ENCODE data around the gene MRM2. TPM values are rescaled to one million over a fixed set of nuclear protein-coding genes. Genes with fewer than 3 reads are reported as not detected.

Gene MRM2
- total and polyA plus RNA-seq, 2 donors from 2014 or later = 25.6 TPM

GRCh38 chr7:2232766-2233520 is 9.1 kb downstream of the MRM2 start, which contains the start of gene MAD1L1:
MAD1L1 (minus strand) TSS chr7:2232945; CDS start chr7:2230133, 2,812 bp downstream.
- no peaks in the 10 kb centered on the region for H3K27me3 ChIP-seq (ENCODE audit: control insufficient read depth, insufficient read depth, low read length)
- peaks cover 6 to 21% (median 7%) of the 10 kb centered on the region in 3 donors for H3K36me3 ChIP-seq (ENCODE audit: control insufficient read depth in 2 of 3, insufficient read depth in 3 of 3, low read length in 3 of 3)
- TF ChIP-seq, protein P1, sequence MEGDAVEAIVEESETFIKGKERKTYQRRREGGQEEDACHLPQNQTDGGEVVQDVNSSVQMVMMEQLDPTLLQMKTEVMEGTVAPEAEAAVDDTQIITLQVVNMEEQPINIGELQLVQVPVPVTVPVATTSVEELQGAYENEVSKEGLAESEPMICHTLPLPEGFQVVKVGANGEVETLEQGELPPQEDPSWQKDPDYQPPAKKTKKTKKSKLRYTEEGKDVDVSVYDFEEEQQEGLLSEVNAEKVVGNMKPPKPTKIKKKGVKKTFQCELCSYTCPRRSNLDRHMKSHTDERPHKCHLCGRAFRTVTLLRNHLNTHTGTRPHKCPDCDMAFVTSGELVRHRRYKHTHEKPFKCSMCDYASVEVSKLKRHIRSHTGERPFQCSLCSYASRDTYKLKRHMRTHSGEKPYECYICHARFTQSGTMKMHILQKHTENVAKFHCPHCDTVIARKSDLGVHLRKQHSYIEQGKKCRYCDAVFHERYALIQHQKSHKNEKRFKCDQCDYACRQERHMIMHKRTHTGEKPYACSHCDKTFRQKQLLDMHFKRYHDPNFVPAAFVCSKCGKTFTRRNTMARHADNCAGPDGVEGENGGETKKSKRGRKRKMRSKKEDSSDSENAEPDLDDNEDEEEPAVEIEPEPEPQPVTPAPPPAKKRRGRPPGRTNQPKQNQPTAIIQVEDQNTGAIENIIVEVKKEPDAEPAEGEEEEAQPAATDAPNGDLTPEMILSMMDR (IDR thresholded peaks at IDR 0.05; ENCODE audit: borderline replicate concordance, extremely low read depth, insufficient read depth) = no peak
- DNase-seq (peak; percentile 90 to 96 (median 95)), FAIRE-seq (no peak)
- H3K27ac ChIP-seq (ENCODE audit: low read depth in 2 of 2, low read length in 2 of 2) = no peak within 1 kb of the TSS
- H3K4me1 ChIP-seq (ENCODE audit: control insufficient read depth in 2 of 3, insufficient read depth in 2 of 3, low read depth in 1 of 3, low read length in 3 of 3) = peaks cover 0 to 6% (median 0%) of the 10 kb centered on the region in 3 donors
- peak within 1 kb of the TSS; percentile 11 to 80 (median 54) for H3K9ac ChIP-seq (ENCODE audit: low read length in 3 of 3)
- no peaks in the 10 kb centered on the region for H3K9me3 ChIP-seq (ENCODE audit: control insufficient read depth in 2 of 3, insufficient read depth in 1 of 3, low read length in 3 of 3)
- intact Hi-C loops (cut with DNase I) = no loop called here
- peak within 1 kb of the TSS; percentile 69 to 89 (median 70) for H3K4me3 ChIP-seq (ENCODE audit: low read length in 3 of 3)

GRCh38 chr7:2231992-2232765 is 9.8 kb downstream of the MRM2 start:
- Histone ChIP-seq H3K9me3 (ENCODE audit: control insufficient read depth in 2 of 3, insufficient read depth in 1 of 3, low read length in 3 of 3) (no peaks in the 10 kb centered on the region), H3K27ac (ENCODE audit: low read depth in 2 of 2, low read length in 2 of 2) (no peak overlapping the region), H3K9ac (ENCODE audit: low read length in 3 of 3) (peak overlapping the region; percentile 11 to 80 (median 23)), H3K4me1 (ENCODE audit: control insufficient read depth in 2 of 3, insufficient read depth in 2 of 3, low read depth in 1 of 3, low read length in 3 of 3) (peaks cover 0 to 6% (median 0%) of the 10 kb centered on the region in 3 donors), H3K4me3 (ENCODE audit: low read length in 3 of 3) (peak overlapping the region; percentile 57 to 89 (median 70)), H3K36me3 (ENCODE audit: control insufficient read depth in 2 of 3, insufficient read depth in 3 of 3, low read length in 3 of 3) (peaks cover 4 to 15% (median 9%) of the 10 kb centered on the region in 3 donors), H3K27me3 (ENCODE audit: control insufficient read depth, insufficient read depth, low read length) (no peaks in the 10 kb centered on the region)
- TF ChIP-seq, protein P1 (IDR thresholded peaks at IDR 0.05; ENCODE audit: borderline replicate concordance, extremely low read depth, insufficient read depth) = no peak
- peak in 4 of 5 donors; percentile 29 to 78 (median 52) for DNase-seq
- intact Hi-C loops (cut with DNase I) = no loop called here
- no peak for FAIRE-seq

- intact Hi-C loops (cut with DNase I) = no loop called here
- peaks cover 0 to 6% (median 0%) of the 10 kb centered on the region in 3 donors for H3K4me1 ChIP-seq (ENCODE audit: control insufficient read depth in 2 of 3, insufficient read depth in 2 of 3, low read depth in 1 of 3, low read length in 3 of 3)
- no peaks in the 10 kb centered on the region for H3K27me3 ChIP-seq (ENCODE audit: control insufficient read depth, insufficient read depth, low read length)
- H3K27ac ChIP-seq (ENCODE audit: low read depth in 2 of 2, low read length in 2 of 2) = no peak overlapping the region
- no peaks in the 10 kb centered on the region for H3K9me3 ChIP-seq (ENCODE audit: control insufficient read depth in 2 of 3, insufficient read depth in 1 of 3, low read length in 3 of 3)
- DNase-seq = no peak
- TF ChIP-seq, protein P1 (IDR thresholded peaks at IDR 0.05; ENCODE audit: borderline replicate concordance, extremely low read depth, insufficient read depth) = no peak
- H3K4me3 ChIP-seq (ENCODE audit: low read length in 3 of 3) = no peak overlapping the region
- H3K36me3 ChIP-seq (ENCODE audit: control insufficient read depth in 2 of 3, insufficient read depth in 3 of 3, low read length in 3 of 3) = peaks cover 2 to 14% (median 6%) of the 10 kb centered on the region in 3 donors
- FAIRE-seq = no peak
- no peak overlapping the region for H3K9ac ChIP-seq (ENCODE audit: low read length in 3 of 3)
These were observed 11.1 kb downstream of the MRM2 start for GRCh38 chr7:2230882-2231281.
